H1 (cell line): Measurements from ENCODE around the gene UGT1A6. TPM values are rescaled to one million over a fixed set of nuclear protein-coding genes. Genes with fewer than 3 reads are reported as not detected.

ENCODE experiments used
- ASH2L ChIP-seq: fragments of 200-600, 300-600 bp; sonication (generic); IDR thresholded peaks from one replicate; pipeline ENCODE4 v1.7.1; 2017; ENCODE audit warnings: low read length
- EGR1 ChIP-seq: IDR thresholded peaks from 2 replicates; pipeline ENCODE4 v1.6.1; 2011; ENCODE audit warnings: low read depth, low read length, borderline replicate concordance
- EZH2 ChIP-seq: fragments of 200-600 bp; sonication (generic); IDR thresholded peaks from 2 replicates; pipeline ENCODE4 v1.7.1; 2012; ENCODE audit warnings: low read depth, mild to moderate bottlenecking, moderate library complexity, low read length, inconsistent platforms; ENCODE audit not compliant: severe bottlenecking
- FOSL1 ChIP-seq: IDR thresholded peaks from 2 replicates; pipeline ENCODE4 v1.6.1; 2011; ENCODE audit warnings: mild to moderate bottlenecking, low read depth, low read length, moderate library complexity; ENCODE audit not compliant: insufficient read depth
- KDM5A ChIP-seq: fragments of 200-600 bp; IDR thresholded peaks from 2 replicates; pipeline ENCODE4 v1.7.1; 2012; ENCODE audit warnings: mild to moderate bottlenecking, low read length, inconsistent platforms, mixed read lengths
- POLR2A ChIP-seq, 2 experiments: IDR thresholded peaks; 1 replicate in 1 of 2; 2 replicates in 1 of 2; pipeline ENCODE4 v1.6.1; 2011; ENCODE audit warnings: low read depth in 2 of 2, low read length in 2 of 2, mild to moderate bottlenecking in 2 of 2; ENCODE audit errors: control extremely low read depth in 1 of 2
- TAF1 ChIP-seq: IDR thresholded peaks from 2 replicates; pipeline ENCODE4 v1.6.1; 2011; ENCODE audit warnings: mild to moderate bottlenecking, low read depth, low read length
- TCF12 ChIP-seq: IDR thresholded peaks from 2 replicates; pipeline ENCODE4 v1.6.1; 2011; ENCODE audit warnings: low read depth, mild to moderate bottlenecking, low read length
- polyA plus RNA-seq, 7 experiments: library from polyadenylated mRNA; depleted of rRNA in 3 of 7; stranded (reverse) in 5 of 7; unstranded in 2 of 7; fragments of >200 nt in 5 of 7; fragments of 200-250 nt in 2 of 7; gene quantifications; 1 replicate in 5 of 7; 2 replicates in 1 of 7; 4 replicates in 1 of 7; pipeline versions ENCODE4 v1.2.1 to v1.2.3, GENCODE V29; 2011 to 2013; ENCODE audit warnings: missing spikeins in 2 of 7, mixed read lengths in 2 of 7
- total RNA-seq: library from RNA; stranded (reverse); fragmentation: NEBNext Ultra II Directional; extraction: Animal tissue kit (Norgen Biotek cat#: 25700); gene quantifications from 2 replicates; pipeline ENCODE4 v1.2.1, GENCODE V29; 2021
- TF ChIP-seq, protein P1 (sequence below): fragments of 300-600 bp; sonication (generic); IDR thresholded peaks from 2 replicates; pipeline ENCODE4 v1.7.1; 2012; ENCODE audit warnings: low read length, moderate library complexity, mild to moderate bottlenecking, inconsistent platforms; ENCODE audit not compliant: insufficient replicate concordance
- TF ChIP-seq, protein P2 (sequence below): IDR thresholded peaks from 2 replicates; pipeline ENCODE4 v1.6.1; 2012; ENCODE audit warnings: low read length, inconsistent platforms

UGT1A6 gene
- total and polyA plus RNA-seq, 2 of the 8 experiments (the other 6 are each of a cell fraction or from before 2014, with no cell fraction given), result not detected

DNA sequence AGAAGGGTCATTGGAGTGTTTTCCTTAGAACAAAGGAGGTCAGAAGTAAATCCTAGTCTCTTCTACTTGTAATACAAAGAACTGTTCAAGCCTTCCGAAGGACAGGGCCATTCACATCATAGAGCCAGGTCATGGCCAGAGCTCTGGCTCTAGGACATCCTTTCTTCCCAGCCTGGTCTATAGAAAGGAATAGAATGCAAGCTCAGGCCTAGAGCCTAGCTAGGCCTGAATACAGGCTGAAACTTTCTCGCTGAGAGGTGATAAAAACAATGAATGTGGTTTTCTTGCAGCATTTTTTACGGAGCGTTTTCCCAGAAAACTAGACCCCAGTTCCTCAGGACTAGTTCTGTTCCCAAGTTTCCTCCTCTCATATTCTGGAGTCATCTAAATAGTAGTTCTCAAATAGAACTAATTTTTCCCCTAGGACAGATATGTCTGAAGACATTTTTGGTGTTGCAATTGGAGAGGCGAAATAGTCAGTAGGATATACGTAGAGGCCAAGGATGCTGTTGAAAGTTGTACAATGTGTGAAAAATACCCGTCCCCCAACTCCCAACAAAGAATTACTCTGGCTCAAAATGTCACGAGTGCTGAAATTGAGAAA, 6.8 kb downstream of the UGT1A6 start (continued):
- TF ChIP-seq, protein P1, sequence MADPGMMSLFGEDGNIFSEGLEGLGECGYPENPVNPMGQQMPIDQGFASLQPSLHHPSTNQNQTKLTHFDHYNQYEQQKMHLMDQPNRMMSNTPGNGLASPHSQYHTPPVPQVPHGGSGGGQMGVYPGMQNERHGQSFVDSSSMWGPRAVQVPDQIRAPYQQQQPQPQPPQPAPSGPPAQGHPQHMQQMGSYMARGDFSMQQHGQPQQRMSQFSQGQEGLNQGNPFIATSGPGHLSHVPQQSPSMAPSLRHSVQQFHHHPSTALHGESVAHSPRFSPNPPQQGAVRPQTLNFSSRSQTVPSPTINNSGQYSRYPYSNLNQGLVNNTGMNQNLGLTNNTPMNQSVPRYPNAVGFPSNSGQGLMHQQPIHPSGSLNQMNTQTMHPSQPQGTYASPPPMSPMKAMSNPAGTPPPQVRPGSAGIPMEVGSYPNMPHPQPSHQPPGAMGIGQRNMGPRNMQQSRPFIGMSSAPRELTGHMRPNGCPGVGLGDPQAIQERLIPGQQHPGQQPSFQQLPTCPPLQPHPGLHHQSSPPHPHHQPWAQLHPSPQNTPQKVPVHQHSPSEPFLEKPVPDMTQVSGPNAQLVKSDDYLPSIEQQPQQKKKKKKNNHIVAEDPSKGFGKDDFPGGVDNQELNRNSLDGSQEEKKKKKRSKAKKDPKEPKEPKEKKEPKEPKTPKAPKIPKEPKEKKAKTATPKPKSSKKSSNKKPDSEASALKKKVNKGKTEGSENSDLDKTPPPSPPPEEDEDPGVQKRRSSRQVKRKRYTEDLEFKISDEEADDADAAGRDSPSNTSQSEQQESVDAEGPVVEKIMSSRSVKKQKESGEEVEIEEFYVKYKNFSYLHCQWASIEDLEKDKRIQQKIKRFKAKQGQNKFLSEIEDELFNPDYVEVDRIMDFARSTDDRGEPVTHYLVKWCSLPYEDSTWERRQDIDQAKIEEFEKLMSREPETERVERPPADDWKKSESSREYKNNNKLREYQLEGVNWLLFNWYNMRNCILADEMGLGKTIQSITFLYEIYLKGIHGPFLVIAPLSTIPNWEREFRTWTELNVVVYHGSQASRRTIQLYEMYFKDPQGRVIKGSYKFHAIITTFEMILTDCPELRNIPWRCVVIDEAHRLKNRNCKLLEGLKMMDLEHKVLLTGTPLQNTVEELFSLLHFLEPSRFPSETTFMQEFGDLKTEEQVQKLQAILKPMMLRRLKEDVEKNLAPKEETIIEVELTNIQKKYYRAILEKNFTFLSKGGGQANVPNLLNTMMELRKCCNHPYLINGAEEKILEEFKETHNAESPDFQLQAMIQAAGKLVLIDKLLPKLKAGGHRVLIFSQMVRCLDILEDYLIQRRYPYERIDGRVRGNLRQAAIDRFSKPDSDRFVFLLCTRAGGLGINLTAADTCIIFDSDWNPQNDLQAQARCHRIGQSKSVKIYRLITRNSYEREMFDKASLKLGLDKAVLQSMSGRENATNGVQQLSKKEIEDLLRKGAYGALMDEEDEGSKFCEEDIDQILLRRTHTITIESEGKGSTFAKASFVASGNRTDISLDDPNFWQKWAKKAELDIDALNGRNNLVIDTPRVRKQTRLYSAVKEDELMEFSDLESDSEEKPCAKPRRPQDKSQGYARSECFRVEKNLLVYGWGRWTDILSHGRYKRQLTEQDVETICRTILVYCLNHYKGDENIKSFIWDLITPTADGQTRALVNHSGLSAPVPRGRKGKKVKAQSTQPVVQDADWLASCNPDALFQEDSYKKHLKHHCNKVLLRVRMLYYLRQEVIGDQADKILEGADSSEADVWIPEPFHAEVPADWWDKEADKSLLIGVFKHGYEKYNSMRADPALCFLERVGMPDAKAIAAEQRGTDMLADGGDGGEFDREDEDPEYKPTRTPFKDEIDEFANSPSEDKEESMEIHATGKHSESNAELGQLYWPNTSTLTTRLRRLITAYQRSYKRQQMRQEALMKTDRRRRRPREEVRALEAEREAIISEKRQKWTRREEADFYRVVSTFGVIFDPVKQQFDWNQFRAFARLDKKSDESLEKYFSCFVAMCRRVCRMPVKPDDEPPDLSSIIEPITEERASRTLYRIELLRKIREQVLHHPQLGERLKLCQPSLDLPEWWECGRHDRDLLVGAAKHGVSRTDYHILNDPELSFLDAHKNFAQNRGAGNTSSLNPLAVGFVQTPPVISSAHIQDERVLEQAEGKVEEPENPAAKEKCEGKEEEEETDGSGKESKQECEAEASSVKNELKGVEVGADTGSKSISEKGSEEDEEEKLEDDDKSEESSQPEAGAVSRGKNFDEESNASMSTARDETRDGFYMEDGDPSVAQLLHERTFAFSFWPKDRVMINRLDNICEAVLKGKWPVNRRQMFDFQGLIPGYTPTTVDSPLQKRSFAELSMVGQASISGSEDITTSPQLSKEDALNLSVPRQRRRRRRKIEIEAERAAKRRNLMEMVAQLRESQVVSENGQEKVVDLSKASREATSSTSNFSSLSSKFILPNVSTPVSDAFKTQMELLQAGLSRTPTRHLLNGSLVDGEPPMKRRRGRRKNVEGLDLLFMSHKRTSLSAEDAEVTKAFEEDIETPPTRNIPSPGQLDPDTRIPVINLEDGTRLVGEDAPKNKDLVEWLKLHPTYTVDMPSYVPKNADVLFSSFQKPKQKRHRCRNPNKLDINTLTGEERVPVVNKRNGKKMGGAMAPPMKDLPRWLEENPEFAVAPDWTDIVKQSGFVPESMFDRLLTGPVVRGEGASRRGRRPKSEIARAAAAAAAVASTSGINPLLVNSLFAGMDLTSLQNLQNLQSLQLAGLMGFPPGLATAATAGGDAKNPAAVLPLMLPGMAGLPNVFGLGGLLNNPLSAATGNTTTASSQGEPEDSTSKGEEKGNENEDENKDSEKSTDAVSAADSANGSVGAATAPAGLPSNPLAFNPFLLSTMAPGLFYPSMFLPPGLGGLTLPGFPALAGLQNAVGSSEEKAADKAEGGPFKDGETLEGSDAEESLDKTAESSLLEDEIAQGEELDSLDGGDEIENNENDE, result no peak
- TF ChIP-seq POLR2A (IDR thresholded peaks at IDR 0.05; ENCODE audit: control extremely low read depth in 1 of 2, low read depth in 2 of 2, low read length in 2 of 2), result no peak
- TF ChIP-seq, protein P2, sequence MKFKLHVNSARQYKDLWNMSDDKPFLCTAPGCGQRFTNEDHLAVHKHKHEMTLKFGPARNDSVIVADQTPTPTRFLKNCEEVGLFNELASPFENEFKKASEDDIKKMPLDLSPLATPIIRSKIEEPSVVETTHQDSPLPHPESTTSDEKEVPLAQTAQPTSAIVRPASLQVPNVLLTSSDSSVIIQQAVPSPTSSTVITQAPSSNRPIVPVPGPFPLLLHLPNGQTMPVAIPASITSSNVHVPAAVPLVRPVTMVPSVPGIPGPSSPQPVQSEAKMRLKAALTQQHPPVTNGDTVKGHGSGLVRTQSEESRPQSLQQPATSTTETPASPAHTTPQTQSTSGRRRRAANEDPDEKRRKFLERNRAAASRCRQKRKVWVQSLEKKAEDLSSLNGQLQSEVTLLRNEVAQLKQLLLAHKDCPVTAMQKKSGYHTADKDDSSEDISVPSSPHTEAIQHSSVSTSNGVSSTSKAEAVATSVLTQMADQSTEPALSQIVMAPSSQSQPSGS, result no peak
- TF ChIP-seq TAF1, result no peak
- no peak for TF ChIP-seq EGR1
- no peak for TF ChIP-seq FOSL1
- no peak for TF ChIP-seq ASH2L
- no peak for TF ChIP-seq KDM5A
- no peak for TF ChIP-seq TCF12
- no peak for TF ChIP-seq EZH2
